Mesenteric fat pad (tissue), 1 donor: ENCODE measurements around the gene CDH23. TPM values are rescaled to one million over a fixed set of nuclear protein-coding genes. Genes with fewer than 3 reads are reported as not detected.

ENCODE experiments used
- DNase-seq: peaks from one replicate; pipeline ENCODE4 v3.0.0-alpha.2; 2020; ENCODE audit warnings: low spot score
- total RNA-seq: library from RNA; stranded (reverse); fragmentation: NEBNext Ultra II Directional; extraction: Animal tissue kit (Norgen Biotek cat#: 25700); gene quantifications from one replicate; pipeline ENCODE4 v1.2.1, GENCODE V29; 2021
- donor health status: DM: yes; HTN: yes; CAD: no.

Gene CDH23
- total RNA-seq, 1 donor from 2014 or later: 9.7 TPM

GRCh38 chr10:71577345-71577744 lies 180.6 kb downstream of the CDH23 start:
- no peak for DNase-seq

GRCh38 chr10:71578069-71578468 lies 181.3 kb downstream of the CDH23 start:
- DNase-seq: no peak

GRCh38 chr10:71579668-71580067 lies 182.9 kb downstream of the CDH23 start:
- no peak for DNase-seq

- no peak for DNase-seq
Observed at GRCh38 chr10:71580415-71580814, 183.7 kb downstream of the CDH23 start.

- DNase-seq: no peak
Observed at GRCh38 chr10:71580926-71581325, 184.2 kb downstream of the CDH23 start.

GRCh38 chr10:71581376-71581775 lies 184.7 kb downstream of the CDH23 start:
- no peak for DNase-seq

- DNase-seq: no peak
Observed at GRCh38 chr10:71582019-71582418, 185.3 kb downstream of the CDH23 start.

GRCh38 chr10:71582506-71583475 lies 186.1 kb downstream of the CDH23 start:
- no peak for DNase-seq

GRCh38 chr10:71584461-71584860 lies 187.7 kb downstream of the CDH23 start:
- DNase-seq: no peak

- no peak for DNase-seq
Observed at GRCh38 chr10:71584902-71585563, 188.3 kb downstream of the CDH23 start.

GRCh38 chr10:71585564-71586290 lies 189.0 kb downstream of the CDH23 start:
- no peak for DNase-seq

GRCh38 chr10:71587941-71588573 lies 191.3 kb downstream of the CDH23 start:
- DNase-seq: no peak

- no peak for DNase-seq
Observed at GRCh38 chr10:71588685-71589084, 192.0 kb downstream of the CDH23 start.

GRCh38 chr10:71589617-71590551 lies 193.2 kb downstream of the CDH23 start:
- no peak for DNase-seq

GRCh38 chr10:71590781-71591350 lies 194.1 kb downstream of the CDH23 start:
- no peak for DNase-seq

- no peak for DNase-seq
Observed at GRCh38 chr10:71594934-71595571, 198.3 kb downstream of the CDH23 start.

- DNase-seq: no peak
Observed at GRCh38 chr10:71595649-71596048, 198.9 kb downstream of the CDH23 start.

GRCh38 chr10:71596127-71596526 lies 199.4 kb downstream of the CDH23 start:
- no peak for DNase-seq

GRCh38 chr10:71596759-71597158 lies 200.0 kb downstream of the CDH23 start:
- DNase-seq: no peak
